HG03064 (cell line): ENCODE data around the gene COL5A1.

Source experiments
- ATAC-seq: cut with Tn5 transposase; IDR thresholded peaks from one replicate; pipeline ENCODE4 v1.9.1; 2021; ENCODE audit warnings: low read depth; ENCODE audit not compliant: unreplicated experiment

The COL5A1 gene

GRCh38 chr9:134688661-134689320, 47.2 kb downstream of the COL5A1 start:
- ATAC-seq = no peak

DNA sequence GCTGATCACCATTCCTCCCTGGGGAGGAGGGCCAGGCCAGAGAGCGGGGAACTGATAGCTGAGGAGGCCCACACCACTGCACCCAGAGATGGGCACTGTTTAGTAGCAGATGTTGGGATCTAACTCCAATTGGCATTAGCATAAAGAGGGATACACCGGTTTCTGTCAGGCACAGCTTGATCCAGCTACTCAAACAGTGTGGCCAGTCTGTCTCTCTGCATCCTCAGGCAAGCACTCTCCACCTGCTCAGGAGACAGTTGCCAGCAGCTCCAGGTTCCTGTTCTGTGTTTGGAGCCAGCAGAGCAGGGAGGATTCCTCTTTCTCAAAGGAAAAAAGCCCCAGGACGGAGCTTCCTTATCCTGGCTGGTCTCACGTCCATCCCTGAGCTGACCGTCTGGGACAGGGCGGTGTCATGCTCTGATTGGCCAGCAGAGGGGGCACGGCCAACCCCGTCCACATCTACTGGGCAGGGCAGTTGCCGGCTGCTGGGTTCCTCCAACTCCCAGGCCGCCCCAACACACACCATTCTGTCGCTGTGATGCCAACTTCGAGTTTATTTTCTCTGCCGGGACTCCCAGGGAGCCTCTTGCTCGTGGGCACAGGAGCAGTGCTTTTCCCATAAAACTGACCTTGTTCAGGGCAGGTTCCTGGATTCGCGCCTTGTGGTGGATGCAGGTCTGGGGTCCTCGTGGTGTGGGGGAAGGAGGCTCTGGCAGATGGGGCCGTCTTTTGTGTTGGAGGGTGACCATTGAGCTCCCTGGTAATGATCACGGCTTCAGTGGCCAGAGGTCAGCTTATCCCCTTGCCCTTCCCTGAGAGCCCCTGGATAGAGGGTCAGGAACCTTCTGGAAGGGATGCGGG, 47.9 kb downstream of the COL5A1 start:
- ATAC-seq = no peak

DNA sequence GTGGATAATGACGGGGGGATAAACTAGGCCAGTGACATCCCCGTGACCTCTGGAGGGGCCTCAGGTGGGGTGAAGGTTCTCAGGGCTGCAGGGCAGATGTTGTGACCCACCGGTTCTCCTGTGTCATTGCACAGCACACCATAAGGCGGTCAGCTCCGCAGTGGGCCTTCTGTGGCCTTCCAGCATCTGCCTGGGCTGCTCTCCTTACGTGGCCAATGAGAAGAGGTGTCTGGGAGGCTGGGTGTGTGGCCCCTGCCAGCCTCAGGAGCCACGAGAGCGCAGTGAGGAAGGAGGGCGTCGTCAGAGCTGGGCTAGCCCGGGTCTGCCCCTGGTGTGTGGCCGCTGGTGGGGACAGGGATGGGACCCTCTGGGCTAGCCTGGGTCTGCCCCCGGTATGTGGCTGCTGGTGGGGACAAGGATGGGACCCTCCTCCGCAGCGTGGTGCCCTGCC, 48.7 kb downstream of the COL5A1 start:
- no peak for ATAC-seq

DNA sequence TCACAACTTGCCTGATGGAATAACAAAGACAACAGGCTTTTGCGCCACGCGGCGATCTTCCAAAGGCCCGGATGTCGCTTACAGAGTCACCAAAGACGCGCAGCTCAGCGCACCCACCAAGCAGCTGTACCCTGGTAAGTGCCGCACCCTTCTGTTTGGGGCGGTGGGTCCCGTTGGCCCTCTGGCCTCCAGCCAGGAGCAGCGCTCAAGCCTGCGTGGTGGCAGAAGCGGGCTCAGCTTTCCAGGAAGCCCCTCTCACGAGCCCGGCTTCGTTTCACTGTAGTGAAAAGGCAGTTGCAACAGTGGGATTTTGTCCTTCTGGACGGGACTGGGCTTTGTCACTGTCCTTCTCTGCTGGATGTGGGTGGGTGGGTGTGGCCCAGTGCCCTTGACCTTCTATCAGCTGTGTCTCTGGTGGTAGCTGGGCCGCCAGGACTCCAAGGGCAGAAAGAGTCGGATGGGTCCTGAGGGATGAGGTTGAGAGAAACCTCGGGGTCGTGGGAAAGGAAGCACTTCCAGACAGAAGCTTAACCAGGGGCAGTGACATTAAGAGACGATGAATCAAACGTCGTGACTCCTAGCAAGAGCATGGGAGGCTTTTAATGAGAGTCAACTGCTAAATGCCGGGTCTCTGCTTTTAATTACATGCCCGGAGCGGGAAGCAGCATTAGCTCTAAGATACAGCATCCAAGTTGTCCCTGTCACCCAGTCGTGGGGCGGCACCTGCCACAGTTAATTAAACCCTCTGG, 49.5 kb downstream of the COL5A1 start:
- ATAC-seq = no peak

- no peak for ATAC-seq
These were observed 50.3 kb downstream of the COL5A1 start for GRCh38 chr9:134691695-134692572.

- ATAC-seq = no peak
These were observed 50.9 kb downstream of the COL5A1 start for GRCh38 chr9:134692573-134692860.

- no peak for ATAC-seq
These were observed 51.4 kb downstream of the COL5A1 start for GRCh38 chr9:134693011-134693410.

- ATAC-seq = no peak
These were observed 52.2 kb downstream of the COL5A1 start for GRCh38 chr9:134693641-134694367.

DNA sequence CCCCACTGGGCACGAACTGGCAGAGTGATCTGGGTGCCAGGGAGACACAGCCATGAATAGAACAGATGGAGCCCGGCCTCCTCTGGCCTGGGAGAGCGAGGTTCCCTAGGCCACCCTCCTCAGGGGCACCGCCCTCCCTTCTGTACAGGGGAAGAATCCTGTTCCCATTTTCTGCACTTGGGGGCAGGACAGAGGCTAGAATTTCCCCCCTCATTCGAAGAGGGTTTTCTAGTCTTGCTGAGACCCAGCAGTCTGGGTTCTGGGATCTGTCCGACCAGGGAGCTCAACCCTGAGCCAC, 52.7 kb downstream of the COL5A1 start:
- ATAC-seq = no peak

DNA sequence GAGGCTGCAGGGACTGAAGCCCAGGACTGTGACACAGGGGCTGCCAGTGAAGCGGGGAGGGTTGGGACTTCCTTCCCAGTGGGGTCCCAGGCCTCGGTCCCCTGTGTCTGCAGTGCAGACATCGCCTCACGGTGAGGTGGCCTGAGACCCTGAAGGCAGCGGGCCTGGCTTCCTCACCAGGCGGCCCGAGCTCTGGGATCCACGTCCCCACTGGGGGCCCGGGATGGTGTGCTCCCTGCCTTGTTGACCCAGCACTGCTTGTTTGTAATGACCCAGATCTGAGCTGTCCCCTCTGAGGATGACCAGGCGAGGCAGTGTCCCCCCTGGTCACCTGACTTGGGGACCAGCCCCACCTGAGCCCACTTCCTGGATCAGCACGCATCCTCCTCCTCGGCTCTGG, 53.1 kb downstream of the COL5A1 start:
- no peak for ATAC-seq

DNA sequence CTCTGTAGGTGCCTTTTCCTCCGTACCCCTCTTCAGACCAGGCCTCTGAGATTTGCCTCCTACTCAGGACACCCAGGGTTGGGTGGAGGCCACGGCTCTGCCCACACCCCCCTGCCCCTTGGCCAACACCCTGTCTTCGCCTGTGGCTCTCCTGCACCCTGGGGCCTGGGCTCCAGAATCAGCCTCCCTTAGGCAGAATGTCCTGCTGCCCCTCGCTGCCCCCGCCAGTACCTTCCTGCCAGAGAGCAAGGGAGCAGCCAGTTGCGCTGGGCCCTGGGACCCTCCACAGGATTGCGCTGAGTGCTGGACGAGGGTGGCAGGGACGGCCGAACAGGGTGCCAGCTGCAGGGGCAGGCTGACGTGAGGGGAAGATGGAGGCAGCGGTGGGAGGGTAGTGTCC, 53.5 kb downstream of the COL5A1 start:
- no peak for ATAC-seq

DNA sequence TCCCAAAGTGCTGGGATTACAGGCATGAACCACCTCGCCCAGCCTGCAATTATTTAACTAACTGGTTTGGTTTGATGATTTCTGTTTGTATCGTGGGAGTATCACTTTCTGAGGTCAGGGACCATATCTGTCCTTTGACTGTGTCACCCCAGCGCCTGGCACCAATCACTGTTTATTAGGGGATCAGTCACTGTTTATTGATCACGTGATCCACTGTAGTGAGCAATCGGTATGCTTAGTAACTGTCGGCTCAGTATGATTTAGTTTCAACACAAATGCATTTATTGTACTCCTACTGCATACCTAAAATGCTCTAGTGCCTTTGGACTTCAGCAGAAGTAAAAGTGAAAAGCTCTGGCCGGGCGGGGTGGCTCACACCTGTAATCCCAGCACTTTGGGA, 54.8 kb downstream of the COL5A1 start:
- no peak for ATAC-seq

GRCh38 chr9:134698111-134698510, 56.5 kb downstream of the COL5A1 start:
- no peak for ATAC-seq

DNA sequence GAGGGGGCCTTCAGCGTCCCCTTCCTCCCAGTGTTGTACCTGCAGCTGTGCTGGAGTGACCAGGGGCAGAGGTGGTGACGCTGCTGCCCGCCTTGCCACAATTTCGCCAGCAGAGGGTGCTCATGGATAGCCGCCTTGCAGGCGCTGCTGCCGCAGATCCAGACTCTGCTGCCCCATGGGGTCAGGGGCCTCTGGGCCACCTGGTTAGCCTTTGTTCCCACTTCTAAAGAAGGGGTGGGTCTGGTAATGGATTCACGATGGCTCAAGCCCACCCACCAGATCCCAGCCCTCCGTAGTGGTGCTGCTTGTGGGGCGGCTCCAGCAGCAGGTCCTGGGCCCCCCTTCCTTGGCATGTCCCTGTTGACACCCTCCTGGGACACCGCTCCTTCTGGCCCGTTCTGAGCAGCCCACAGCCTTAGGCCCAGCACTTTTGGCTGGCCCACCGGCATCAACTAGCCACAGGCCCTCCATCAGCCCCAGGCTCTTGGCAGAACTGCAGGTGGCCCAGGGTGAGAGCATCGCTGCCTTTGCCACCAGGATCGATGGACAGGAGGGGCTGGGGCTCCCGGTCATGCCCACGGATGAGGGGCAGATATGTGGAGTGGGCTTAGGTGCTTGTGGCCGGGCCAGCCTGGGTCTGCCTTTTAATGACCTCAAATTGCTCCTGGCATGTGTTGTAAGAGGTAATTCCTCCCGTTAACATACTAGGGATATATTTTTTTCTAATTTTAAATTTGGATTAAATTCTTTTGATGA, 57.2 kb downstream of the COL5A1 start:
- ATAC-seq = no peak

DNA sequence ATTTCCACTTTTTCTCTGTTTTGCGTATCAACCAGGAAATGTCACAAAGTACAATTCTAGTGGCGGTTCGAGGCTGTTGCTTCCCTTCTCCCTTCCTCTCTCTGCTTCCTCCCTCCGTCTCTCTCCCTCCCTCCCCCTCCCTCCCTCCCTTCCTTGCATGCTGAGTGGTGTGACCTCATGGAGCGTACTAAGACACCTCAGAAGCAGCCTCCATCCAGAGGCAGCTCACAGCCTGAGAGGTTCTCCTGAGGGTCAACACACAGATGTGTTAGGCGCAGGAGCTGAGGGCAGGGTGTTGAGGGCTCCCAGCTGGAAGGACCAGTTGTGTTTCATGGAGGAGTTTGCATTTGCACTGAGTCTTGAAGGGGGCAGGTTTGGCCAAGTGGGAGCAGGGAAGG, 57.7 kb downstream of the COL5A1 start:
- ATAC-seq = no peak

- ATAC-seq = no peak
These were observed 59.2 kb downstream of the COL5A1 start for GRCh38 chr9:134700636-134701350.

- no peak for ATAC-seq
These were observed 60.1 kb downstream of the COL5A1 start for GRCh38 chr9:134701581-134702259.

DNA sequence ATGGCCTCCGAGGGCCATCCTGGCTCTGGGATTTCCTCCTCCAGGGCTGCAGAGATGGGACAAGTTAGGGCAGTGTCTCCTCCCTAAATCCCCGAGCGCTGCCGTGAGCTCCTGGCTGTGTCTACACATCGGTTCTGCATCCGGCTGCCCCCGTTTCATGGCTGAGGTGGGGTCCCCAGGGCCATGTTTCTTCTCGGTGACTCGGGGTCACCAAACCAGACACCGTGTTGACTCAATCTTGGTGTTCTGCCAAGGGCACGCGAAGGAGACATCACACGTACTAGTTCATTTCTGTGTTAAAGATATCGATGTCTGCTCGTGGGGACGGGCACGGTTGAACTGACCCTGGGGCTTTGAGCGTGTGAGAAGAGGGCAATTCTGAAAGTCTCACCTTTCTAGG, 60.7 kb downstream of the COL5A1 start:
- ATAC-seq = no peak
